GM10266 (cell line): ENCODE data around the gene MYO1A.

Source experiments
- DNase-seq: peaks from one replicate; pipeline ENCODE4 v3.0.0; 2012; ENCODE audit errors: extremely low spot score
- CTCF ChIP-seq: IDR thresholded peaks from 2 replicates; pipeline ENCODE4 v1.5.1; 2012; ENCODE audit warnings: mild to moderate bottlenecking, low read depth; ENCODE audit not compliant: control insufficient read depth, insufficient read depth; ENCODE audit errors: missing control alignments

MYO1A gene

GRCh38 chr12:56980268-56980667 lies 69.7 kb downstream of the MYO1A start:
- no peak for TF ChIP-seq CTCF
- no peak for DNase-seq

DNA sequence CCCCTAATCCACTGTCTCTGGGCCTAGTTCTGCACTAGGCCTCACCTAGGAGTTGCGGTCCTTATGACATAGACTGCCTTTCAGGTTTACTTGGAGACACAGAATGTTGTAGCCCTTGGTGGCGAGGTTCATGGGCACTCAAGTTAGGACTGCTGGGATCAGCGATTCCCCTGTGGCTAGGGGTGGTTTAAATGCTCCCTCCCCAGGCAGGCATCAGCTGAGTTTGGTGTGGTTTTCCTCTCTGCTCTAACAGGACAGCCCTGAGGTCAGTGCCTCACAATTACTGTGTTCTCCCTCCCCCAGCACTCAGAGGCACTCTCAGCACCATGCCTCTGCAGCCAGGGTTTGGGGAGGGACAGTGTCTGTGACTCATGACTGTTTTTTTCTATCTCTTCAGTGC lies 70.3 kb downstream of the MYO1A start:
- no peak for TF ChIP-seq CTCF
- no peak for DNase-seq
